ENCODE results near the gene AOPEP.

The AOPEP gene

DNA sequence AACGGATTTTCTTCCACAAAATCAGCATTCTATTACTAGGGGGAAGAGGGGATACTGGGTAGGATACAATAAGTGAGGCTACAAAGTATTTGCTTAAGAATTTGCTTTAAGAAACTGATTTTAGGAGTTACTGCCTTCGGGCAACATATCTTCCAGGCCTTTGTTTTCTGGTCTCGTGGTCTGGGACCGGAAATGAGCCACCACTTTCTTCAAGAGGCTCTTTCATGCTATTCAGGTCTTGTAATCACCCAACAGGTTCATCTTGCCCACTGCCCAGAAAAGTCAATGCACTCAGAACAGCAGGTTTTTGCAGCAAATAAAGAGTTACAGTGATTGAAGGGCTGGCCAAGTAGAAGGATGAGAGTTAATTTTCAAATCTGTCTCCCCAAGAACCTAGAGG lies 6.6 kb upstream of the AOPEP start:
- DNase-seq = no peak

DNA sequence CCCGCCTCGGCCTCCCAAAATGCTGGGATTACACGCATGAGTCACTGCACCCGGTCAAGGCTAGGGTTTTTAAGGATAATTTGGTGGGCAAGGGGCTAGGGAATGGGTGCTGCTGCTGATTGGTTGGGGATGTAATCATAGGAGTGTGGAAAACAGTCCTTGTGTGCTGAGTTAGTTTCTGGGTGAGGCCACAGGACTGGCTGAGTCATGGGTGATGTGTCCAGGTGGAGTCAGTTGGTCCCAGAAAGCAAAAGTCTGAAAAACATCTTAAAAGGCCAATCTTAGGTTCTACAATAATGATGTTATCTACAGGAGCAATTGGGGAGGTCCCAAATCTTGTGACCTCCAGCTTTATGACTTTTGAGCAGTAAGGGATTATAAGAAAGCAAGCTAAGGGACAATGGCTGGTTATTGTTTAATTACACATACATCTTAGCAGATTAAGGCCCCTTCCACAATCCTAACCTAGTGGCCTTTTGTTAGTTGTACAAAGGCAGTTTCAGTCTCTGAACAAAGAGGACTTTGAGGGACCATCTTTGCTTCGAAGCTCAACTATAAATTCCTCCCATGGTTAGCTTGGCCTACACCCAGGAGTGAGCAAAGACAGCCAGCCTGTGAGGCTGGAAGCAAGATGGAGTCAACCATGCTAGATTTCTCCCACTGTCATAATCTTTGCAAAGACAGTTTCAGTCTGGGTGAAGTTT lies 5.5 kb upstream of the AOPEP start:
- DNase-seq = no peak

DNA sequence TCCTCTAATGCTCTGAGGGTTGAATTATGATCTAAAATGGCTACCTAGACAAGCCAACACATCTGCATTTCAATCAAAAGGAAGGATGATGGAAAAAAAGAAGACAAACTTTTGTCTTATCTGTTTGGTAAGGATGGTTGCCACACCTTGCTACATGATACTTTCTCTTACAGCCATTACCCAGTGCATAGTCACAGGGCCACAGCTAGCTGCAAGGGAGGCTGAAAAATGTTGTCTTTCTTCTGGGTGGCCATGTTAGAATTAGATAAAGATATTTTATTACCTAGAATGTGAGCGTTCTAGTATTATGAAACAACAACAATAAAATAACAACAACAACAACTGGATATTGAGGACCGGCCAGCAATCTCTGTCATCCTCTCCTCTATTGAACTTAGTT lies 4.7 kb upstream of the AOPEP start:
- DNase-seq = no peak

DNA sequence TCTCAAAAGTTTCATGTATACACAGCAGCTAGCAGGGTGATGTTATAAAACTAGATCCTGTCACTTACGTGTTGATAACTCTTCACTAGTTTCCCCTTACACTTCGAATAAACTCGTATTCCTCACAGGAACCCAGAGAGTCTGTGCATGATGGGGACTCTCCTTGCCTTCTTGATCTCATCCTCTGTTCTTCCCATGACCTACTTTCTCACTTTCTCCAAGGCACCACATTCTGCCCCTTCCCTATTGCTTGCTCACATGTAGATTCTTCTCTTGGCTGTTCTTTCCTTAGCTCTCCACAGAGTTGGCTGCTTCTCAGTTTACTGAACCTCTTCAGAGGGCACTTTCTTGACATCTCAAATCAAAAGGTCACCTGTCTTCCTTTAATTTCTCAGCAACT lies 1.2 kb upstream of the AOPEP start:
- DNase-seq = no peak

GRCh38 chr9:94728719-94729118 lies 2.2 kb downstream of the AOPEP start:
- no peak for DNase-seq

DNA sequence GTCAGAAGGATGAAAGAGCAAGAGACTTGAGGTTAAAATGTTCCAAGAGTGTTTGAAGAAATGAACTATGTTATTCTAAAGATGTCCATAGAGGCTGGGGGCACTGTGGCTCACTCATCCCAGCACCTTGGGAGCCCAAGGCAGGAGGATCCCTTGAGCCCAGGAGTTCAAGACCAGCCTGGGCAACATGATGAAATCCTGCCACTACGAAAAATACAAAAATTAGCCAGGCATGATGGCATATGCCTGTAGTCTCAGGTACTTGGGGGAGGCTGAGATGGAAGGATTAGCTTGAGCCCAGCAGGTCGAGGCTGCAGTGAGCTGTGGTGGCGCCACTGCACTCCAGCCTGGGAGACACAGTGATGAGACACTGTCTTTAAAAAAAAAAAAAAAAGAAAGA lies 2.7 kb downstream of the AOPEP start:
- DNase-seq = no peak

- no peak for DNase-seq
These were observed 7.7 kb downstream of the AOPEP start for GRCh38 chr9:94734054-94734754.

DNA sequence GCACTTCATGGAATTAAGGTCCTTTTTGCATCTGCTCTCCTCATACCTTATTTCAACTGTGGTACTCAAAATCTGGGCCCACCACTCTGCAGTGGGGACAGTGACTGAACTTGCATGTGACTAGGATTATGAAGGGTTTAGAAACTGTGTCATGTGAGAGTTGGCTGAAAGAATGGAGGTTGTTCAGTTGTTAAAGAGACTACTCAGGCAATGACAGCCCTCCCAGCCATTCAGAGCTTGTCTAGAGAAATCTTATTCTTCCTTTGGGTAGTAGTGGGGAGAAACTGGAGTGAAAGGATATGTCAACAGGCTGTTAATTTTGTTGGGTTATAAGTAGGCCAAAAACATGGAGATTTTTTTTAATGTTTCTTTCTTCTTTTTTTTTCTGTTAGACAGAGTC lies 10.3 kb downstream of the AOPEP start:
- DNase-seq = no peak

- no peak for DNase-seq
These were observed 13.8 kb downstream of the AOPEP start for GRCh38 chr9:94740145-94740840.

DNA sequence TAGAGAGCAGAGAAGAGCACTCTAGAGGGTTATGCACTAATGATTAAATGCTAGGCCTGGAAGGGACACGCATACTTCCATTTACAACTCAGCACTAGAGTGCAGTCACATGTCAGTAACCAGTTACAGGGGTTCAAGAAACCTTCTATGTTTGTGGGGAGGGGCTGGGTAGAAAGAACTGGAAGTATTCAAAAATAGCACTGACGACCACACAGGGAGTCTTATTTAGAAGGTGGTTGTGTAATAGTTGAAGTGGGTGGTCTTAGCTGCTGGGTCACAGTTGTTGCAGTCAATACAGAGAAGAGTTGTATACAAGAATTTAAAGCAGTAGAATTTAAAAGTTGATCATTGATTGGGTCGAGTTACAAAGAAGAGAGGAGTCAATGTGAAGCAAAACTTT lies 15.4 kb downstream of the AOPEP start:
- DNase-seq = no peak

DNA sequence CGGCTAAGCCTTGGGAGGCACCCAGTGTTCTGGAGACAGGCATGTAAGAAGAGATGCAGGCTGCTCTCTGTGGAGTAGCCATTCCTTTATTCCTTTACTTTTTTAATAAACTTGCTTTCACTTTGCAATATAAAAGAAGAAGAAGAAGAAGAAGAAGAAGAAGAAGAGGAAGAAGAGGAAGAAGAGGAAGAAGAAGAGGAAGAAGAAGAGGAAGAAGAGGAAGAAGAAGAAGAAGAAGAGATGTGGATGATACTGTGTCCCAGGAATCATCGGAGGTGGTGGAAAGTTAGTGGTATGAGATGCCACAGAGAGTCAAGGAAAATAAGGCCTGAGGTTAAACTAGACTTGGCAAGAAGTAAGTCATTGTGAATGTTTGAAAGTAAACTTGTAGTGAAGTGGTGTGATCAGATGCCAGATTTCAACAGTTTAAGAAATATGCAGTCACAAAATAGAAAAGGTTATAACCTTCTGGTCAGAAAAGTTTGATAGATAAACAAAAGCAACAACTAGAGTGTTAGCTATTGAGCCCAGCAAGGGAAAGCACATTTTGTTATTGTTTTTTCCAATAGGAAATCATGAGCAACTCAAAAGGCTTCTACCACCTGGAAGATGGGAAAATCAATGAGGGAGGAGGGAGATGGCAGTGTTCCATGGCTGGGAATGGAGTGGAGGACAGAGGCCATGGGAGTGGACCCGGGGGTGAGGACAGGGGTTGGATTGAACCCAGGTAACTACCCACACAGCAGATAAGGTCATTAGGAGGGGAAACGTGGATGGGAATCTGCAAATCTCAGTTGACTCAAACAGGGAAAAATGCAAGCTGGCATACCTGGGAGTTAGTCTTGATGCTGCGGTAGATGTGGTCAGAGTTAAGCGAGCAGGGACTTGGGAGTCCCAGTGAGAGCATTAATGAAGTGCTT lies 16.8 kb downstream of the AOPEP start:
- no peak for DNase-seq

GRCh38 chr9:94745806-94746540 lies 19.5 kb downstream of the AOPEP start:
- DNase-seq = no peak

GRCh38 chr9:94746541-94747370 lies 20.3 kb downstream of the AOPEP start:
- no peak for DNase-seq

- DNase-seq = no peak
These were observed 28.5 kb downstream of the AOPEP start for GRCh38 chr9:94754976-94755475.

DNA sequence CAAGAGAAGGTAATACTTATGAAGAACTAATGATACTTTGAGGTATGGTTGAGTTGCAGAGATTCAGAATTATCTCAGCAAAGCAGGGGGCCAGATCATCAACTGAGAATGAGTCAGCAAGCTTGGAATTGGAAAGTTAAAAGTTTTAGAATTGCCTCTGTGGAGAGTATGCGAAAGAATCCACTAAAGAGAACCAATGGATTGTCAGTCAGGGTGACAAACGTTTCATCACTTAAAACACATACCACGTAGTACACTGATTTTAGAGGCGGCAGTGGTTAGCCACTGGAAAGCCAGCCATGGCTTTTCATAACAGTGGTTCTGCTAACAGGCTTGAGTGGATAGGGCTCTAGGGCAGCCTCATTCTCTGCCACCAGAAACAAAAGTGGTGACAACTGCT lies 30.7 kb downstream of the AOPEP start:
- DNase-seq = no peak

GRCh38 chr9:94758031-94758430 lies 31.5 kb downstream of the AOPEP start:
- no peak for DNase-seq

- DNase-seq = no peak
These were observed 32.4 kb downstream of the AOPEP start for GRCh38 chr9:94758880-94759279.

DNA sequence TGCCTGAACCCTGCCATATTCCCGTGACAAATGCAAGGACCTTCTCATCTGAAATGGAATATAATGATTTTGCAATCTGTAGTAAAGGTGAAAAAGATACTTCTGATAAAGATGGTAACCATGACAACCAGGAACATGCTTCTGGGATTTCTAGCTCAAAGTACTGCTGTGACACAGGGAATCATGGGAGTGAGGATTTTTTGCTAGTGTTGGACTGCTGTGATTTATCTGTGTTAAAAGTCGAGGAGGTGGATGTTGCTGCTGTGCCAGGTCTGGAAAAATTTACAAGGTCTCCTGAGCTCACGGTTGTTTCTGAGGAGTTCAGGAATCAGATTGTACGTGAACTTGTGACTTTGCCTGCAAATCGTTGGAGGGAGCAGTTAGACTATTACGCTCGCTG lies 33.5 kb downstream of the AOPEP start:
- no peak for DNase-seq

DNA sequence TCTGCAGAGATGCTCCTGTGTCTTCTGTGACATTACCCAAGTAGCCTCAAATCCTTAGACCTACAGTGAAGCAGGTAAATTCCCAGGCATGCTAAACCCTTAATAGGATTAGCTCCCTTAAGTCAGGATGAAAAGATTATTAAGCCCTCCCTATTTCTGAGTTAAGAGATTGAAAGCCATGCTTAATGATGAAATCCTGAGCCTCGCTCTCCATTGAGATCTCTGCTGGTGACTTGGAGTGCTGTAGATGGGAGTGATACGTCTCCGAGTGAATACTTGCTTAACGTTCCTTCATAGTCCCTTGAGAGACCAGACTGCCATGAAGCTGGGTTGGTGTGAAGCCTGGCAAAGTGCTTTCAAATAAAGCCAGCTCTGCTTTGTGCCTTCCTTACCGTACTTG lies 34.2 kb downstream of the AOPEP start:
- no peak for DNase-seq

DNA sequence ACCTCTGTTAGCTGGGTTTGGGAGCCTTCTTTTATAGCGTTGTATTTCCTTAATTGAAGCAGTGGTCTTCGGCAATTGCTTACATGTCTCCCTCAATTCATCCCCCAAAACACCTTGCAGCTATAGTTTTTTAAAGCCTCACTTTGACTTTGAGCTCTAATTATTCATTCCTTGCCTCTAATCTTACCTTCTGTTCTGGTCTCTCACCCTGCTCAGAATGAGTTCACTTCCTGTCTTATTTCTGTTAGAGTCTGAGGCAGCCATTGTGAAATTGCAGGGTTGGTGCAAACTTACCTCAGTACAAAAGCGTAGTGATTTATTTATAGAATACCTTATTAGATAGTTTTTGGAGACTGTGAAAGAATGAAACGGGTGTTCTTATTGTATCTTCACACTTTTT lies 35.0 kb downstream of the AOPEP start:
- DNase-seq = no peak

Measured in NCI-H1694 (cell line).